ENCODE measurements around the gene KCNIP1.

KCNIP1 gene

GRCh38 chr5:170509348-170509660 is 5.5 kb downstream of the KCNIP1 start:
- DNase-seq: no peak

DNA sequence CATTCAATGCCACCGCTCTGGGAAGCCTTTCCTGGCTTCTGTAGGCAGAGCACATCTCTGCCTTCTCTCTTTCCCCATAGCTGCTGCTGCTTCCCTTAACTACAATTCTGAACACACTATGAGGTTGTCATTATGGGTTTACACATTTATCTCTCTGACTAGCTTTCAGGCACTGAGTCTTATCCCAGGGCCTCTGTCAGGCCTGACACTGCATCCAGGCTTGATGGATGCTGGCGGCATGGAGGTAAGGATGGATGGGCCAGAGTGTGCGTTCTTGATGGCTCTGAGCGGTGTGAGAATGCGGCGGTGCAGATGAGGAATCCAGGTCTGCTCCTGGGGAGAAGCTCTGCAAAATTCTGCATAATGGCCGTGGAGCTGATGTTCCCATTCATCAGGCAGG is 6.3 kb downstream of the KCNIP1 start:
- DNase-seq: no peak

- no peak for DNase-seq
Observed at GRCh38 chr5:170510559-170510958, 6.7 kb downstream of the KCNIP1 start.

DNA sequence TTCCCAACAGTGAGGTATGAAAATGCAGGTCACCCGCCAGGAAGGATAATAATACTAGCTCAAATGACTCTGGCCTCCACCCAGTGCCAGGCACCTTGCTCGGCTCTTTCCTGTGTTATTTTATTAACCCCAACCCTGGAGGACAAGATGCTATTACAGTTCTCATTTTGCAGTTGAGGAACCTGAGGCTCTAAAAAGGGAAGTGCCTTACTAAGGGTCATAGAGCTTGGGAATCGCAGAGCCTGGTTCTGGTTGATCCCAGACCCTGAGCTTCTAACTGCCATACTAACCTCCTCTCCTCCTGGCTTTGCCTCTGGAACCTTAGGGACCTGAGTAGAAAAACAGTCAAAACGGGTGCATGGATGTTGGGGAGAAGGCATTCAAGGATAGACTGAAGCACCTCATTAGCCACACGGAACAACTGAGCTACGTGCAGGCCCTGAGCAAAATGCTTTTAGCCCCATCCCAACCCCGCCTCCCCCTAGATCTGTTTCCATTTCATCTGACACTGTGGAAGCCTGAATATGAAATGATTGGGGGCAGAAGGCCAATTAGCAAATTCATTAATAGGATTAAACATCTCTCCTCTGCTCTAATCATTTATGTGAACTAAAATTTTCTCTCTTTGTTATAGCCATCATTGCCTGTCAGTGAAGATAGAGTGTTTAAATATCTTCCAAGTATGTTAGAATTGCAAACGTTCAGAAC is 7.9 kb downstream of the KCNIP1 start:
- no peak for DNase-seq

- no peak for DNase-seq
Observed at GRCh38 chr5:170513856-170514525, 10.2 kb downstream of the KCNIP1 start.

GRCh38 chr5:170517411-170517810 is 13.6 kb downstream of the KCNIP1 start:
- DNase-seq: no peak

- DNase-seq: no peak
Observed at GRCh38 chr5:170518277-170518676, 14.5 kb downstream of the KCNIP1 start.

DNA sequence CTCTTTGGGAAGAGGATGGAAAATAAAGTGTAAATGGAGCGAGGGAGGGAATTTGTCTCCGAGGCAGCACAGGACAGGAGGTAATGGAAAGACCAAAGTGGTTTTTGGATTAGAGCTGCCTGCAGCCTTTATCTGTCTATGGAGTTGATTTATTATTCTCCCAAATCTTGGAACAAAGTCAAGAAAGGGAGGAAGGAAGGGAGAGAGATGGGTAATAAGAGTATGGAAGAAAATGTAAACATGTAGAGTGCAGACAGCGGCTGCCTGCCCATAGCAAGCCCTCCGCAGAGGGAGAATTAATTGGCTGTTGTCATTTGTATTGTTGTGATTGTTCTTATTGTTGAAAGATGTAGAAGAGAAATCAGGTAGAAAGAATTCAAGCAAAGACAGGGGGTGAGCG is 15.7 kb downstream of the KCNIP1 start:
- DNase-seq: no peak

DNA sequence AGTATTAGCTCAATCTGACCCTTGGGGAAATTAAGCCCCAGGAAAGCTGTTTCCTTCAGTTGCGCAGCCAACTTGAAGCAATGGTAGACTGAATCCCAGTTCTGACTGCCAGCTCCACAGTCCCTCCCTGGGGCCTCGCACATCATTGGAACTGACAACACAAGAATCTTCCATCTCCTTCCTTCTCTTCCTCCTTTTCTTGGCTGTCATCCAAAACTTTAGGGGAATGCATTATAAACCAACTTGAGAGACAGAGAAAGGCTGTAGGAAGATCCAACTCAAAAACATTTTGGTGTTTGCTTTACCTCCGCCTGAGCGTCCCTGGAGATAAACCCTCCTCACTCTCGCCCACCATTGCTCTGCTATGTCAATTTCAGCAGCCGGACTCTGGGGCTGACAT is 16.6 kb downstream of the KCNIP1 start:
- no peak for DNase-seq

DNA sequence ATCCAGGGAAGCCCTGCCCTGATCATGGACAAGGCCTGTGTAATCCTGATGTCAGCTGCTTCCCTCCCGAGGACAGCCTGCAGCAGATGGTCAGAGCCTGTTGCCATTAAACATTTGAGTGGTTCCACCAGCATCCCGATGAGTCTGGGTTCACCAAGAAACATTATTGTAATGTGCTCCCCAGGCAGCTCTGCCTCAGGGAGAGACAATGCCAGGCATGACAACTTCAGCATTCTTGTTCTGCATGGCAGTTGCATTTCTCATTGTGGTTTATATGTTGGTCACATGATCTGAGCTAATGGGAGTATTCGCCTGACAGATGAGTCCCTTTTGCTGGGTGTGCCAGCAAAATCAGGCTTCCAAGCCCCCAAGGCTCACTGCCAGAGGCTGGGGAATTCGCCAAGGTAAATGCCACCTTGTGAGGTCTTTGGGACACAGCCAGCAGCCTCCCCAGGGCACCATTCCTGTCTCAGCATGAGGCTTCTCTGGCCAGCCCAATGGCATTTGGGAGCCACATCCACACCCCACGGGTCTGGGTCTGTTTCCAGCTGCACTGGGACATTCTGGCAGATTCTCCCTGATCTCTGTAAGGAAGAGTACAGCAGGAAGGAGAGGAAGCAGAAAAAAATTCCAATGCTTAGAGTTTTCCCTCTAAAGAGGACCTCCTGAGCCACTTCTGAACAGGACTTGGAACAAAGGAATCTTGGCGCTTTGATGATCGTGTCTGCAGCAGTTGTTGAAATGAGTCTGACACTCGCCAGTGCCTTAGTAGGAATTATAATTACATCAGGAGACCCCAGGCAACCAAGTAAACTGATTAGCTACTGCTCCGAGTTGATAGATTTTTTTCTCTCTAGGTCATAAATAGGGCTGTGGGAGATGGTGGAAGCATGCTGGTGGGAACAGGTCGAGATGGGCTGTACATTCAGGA is 18.7 kb downstream of the KCNIP1 start:
- DNase-seq: no peak

DNA sequence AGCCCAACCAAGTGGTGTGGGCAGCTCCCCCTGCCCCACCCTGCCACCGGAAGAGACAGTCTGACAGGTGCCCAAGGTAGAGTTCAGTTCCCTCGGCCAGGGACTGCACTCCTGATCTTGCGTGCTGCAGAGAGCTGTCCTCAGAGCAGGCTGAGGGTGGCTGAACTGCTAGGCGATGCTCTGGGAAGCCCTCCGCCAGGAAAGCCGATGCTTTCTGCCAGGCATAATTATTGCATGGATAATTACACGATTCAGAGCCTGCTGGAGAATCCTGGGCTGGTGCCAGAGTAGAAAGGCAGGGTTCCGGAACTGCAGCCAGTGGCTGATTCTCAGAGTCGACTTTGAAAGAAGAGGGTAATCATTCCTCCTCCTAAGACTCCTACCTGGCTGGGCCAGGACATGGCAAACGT is 19.3 kb downstream of the KCNIP1 start:
- DNase-seq: no peak

DNA sequence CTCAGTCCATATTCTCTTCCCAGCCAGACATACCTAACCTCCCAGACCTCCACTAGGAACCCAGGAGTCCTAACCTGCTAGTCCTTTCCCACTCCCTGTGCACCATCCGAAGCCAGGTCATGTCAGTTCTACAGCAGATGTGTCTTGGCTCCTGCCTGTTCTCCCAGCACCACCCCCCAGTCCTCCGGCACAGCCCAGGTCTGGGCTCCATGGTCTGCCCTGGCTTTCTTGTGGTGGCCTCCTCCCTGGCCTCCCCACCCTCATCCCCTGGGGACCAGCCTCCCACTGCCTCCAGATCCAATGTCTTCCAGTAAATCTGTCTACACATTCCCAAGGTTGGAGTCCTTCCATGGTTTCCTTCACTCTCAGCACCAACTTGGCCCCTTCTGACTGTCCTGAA is 20.0 kb downstream of the KCNIP1 start:
- DNase-seq: no peak

- DNase-seq: no peak
Observed at GRCh38 chr5:170524576-170524975, 20.8 kb downstream of the KCNIP1 start.

DNA sequence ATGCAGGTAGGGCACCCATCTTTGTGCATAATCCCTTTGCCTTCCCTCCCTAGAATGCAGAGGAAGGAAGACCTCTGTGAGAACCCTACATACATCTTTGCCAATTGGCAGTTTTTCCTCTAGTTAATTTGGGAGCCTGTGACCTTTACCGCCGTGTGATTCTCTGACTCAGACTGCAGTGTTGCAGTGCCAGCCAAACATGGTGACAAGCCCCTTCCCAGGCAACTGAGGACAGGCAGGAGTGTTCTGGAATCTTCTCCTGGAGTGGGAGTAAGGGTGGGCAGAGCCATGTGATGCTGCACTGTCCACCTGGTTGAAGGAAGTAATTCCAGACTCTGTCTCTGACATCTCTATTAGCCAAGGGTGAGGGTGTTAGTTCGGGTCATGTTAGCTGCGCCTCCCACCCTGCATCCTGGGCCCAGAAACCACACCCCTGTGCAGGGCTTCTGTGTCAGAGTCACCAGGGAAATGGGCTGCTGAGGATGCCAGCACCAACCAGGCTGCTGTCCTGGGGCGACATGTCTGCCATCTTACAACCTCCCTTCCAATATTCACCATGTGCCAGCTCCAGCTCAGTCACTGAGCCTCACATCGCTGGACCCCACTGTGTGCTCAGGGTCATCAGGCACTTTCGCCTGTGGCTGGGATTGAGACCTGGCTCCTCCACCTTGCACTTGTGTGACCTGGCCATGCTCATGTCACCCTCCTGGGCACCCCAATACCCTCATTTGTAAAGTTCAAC is 21.8 kb downstream of the KCNIP1 start:
- DNase-seq: no peak

DNA sequence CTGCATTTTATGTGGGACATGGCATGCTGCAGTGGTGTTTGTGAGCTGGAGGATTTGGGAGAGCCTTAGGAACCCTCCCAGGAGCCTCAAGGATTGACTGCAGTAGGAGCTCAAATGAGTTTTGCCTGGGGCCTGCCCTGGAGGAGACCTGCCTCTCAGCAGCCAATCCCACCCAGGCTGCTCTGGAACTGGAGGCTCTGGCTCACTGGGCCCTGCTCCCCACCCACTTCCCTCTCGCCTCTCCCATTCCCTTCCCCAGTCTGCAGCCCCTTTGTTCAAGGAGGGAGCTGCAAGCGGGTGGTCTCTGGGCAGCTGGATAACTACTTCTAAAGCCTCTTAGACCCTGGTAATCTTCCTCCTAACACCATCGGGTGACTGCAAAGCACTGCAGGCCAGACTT is 24.2 kb downstream of the KCNIP1 start:
- no peak for DNase-seq

DNA sequence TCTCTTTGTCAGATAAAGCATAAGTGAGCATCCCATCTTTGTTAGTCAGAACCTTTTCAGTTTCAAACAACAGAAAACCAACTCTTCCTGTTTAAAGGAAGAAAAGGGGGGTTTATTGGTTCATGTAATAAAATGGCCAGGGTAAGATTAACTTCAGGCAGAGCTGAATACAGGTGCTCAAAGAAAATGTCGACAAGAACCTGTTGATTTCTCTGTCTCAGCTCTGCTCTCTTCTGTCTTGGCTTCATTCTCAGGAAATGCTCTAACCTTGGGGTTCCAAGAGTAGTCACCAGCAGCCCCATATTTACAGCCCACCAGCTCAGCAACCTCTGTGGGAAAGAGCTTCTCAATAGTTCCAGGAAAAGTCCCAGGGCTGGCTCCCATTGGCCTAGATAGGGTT is 25.2 kb downstream of the KCNIP1 start:
- DNase-seq: no peak

DNA sequence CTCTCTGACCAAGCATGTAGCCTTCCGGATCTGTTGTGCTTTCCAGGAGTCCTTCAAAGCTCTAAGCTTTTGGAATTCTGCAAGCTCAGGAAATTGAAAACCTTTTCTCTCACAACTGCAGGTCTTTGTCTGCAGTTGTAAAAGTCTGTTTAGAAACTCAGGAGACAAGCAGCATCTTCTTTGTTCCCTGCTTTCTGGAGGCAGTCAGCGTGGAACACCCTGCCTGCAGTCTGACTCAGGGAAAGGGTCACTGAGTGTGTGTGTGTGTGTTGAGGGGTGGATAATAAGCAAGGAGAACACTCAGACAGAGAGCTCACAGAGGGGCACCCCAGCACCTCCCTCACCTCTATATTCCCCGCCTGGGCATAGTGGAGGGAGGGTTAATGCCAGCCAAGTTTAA is 29.1 kb downstream of the KCNIP1 start:
- no peak for DNase-seq

DNA sequence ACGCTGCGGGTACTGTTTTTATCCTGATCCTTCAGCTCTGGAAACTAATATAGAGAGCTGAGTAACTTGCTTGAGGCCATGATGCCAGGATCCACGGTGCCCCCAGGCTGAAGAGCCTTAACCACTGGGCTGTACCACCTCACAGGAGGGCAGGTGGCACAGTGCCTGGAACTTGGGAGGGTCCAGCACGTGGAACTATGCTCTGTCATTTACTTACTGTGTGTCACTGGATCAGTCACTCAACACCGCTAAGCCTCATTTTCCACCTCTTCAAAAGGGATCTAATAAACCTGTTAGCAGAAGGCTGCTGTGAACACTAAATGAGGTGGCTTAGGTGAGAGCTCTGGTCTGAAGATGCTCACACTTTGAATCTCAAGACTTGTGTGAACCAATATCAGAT is 29.6 kb downstream of the KCNIP1 start:
- no peak for DNase-seq

GRCh38 chr5:170534177-170534576 is 30.4 kb downstream of the KCNIP1 start:
- DNase-seq: no peak

DNA sequence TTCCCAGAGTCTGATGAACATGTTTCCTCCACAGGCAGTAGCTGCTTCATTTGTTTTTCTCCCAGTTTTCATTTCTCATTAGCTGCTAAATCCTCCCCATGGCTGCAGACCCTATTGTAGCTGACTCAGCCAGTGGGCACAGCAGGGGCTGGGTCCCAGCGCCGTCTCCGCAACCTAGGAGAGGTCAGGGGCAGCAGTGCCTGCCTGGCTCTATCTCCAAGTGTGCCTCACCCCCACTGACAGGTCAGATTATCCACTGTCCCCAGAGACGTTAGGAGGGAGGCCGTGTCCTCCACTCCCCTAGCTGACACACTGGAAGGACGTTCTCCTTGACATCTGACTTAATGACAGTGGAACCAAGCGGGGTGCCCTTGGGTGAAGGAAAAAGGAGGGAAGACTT is 31.1 kb downstream of the KCNIP1 start:
- no peak for DNase-seq

DNA sequence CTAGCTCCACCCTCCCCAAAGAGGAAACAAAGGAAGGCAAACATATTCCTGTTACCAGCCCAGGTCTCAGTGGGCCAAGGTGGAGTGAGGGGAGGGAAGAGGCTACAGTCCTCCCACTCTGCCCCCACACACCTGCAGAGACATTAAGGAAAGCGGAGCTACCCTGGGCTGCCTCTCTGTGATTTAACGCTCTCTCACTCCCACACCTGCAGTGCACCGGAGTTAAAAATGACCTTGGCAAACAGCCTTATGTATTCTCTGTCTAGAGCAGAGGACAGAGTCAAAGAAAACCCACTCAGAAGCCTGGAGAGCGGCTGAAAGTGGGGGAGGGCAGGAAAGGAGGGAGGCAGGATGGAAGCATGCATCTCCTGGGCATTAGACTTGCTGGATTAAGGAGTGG is 32.7 kb downstream of the KCNIP1 start:
- DNase-seq: no peak

GRCh38 chr5:170537451-170538095 is 33.8 kb downstream of the KCNIP1 start:
- DNase-seq: no peak

DNA sequence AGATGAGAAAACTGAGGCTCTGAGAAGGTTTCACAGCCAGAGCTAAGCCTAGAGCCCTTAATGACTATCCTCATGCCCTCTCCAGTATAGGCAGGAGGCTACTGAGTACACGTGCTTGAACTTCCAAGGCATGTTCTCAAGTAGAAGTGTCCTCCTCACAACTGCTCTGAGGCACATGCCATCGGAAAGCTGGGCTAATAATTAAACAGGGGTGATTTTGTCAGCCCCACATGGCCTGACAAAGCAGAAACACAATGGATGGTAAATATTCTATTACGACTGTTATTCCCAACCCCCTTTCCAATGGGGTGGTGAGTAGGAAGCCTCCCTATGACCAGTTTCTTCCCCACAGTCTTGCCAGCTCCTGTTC is 34.3 kb downstream of the KCNIP1 start:
- DNase-seq: no peak
